Panc1 (cell line): Measurements from ENCODE around the gene HSF5. TPM values are rescaled to one million over a fixed set of nuclear protein-coding genes. Genes with fewer than 3 reads are reported as not detected.
"Not testable (repeated sequence)": the region's sequence is repeated elsewhere in the genome, so short reads cannot be mapped to it uniquely, and the experiment has no call there.

Source experiments
- ATAC-seq: fragments of 200-7000 bp; cut with Tn5 transposase; 2 replicates; pipeline ENCODE4 v1.9.1; 2020; ENCODE audit warnings: mild to moderate bottlenecking, moderate library complexity
- BruUV-seq: library from RNA; stranded (reverse); fragments of 400-500 nt; replicated peaks from 2 replicates; lab custom pipeline; 2021; lab: Mats Ljungman, UMichigan
- CTCF ChIA-PET: fragments of 300-600 bp; sonication (Branson Sonifier 250); formaldehyde crosslinking; loops from one replicate; lab custom pipeline; 2022; ENCODE audit warnings: antibody characterized with exemption; lab: Charles Lee
- POLR2A ChIA-PET: fragments of 300-600 bp; sonication (Branson Sonifier 250); formaldehyde crosslinking; loops from one replicate; lab custom pipeline; 2022; ENCODE audit warnings: antibody characterized with exemption; lab: Charles Lee
- DNase-seq: peaks from one replicate; pipeline ENCODE4 v3.0.0-alpha.2; 2010; ENCODE audit warnings: low read depth, low spot score
- H3K27ac ChIP-seq: 2 replicates; pipeline ENCODE4 v1.5.1; 2011; ENCODE audit warnings: mild to moderate bottlenecking, low read length, inconsistent platforms
- H3K27me3 ChIP-seq: fragments of 200-500 bp; sonication (Bioruptor generic); 2 replicates; pipeline ENCODE4 v1.6.0; 2014; ENCODE audit warnings: low read length, inconsistent platforms; ENCODE audit not compliant: control insufficient read depth, insufficient read depth
- H3K36me3 ChIP-seq: fragments of 200-500 bp; sonication (Bioruptor generic); 2 replicates; pipeline ENCODE4 v1.5.1; 2014; ENCODE audit warnings: inconsistent platforms, mild to moderate bottlenecking, low read length, moderate library complexity; ENCODE audit not compliant: control insufficient read depth, insufficient read depth
- H3K4me1 ChIP-seq: 2 replicates; pipeline ENCODE4 v1.5.1; 2011; ENCODE audit warnings: inconsistent platforms, mild to moderate bottlenecking, low read length, moderate library complexity; ENCODE audit not compliant: control insufficient read depth, insufficient read depth
- H3K4me3 ChIP-seq, 2 experiments: 2 replicates each; pipeline ENCODE4 v1.5.1; 2011 to 2012; ENCODE audit warnings: low read depth in 2 of 2, low read length in 2 of 2, mild to moderate bottlenecking in 2 of 2, inconsistent platforms in 1 of 2, moderate library complexity in 1 of 2
- H3K9me3 ChIP-seq: fragments of 200-500 bp; sonication (Bioruptor generic); 2 replicates; pipeline ENCODE4 v1.5.1; 2014; ENCODE audit warnings: low read depth, mild to moderate bottlenecking, inconsistent platforms, low read length, moderate library complexity; ENCODE audit not compliant: control insufficient read depth, insufficient read depth
- POLR2AphosphoS5 ChIP-seq: IDR thresholded peaks from 2 replicates; pipeline ENCODE4 v1.6.1; 2012; ENCODE audit warnings: mild to moderate bottlenecking, low read depth, low read length, moderate library complexity
- REST ChIP-seq, 2 experiments: IDR thresholded peaks; 2 replicates each; pipeline ENCODE4 v1.6.1; 2011 to 2012; ENCODE audit warnings: low read depth in 2 of 2, control low read depth in 1 of 2, low read length in 1 of 2, mild to moderate bottlenecking in 1 of 2, moderate library complexity in 1 of 2; ENCODE audit not compliant: insufficient read depth in 1 of 2
- SIN3A ChIP-seq: IDR thresholded peaks from 2 replicates; pipeline ENCODE4 v1.6.1; 2012; ENCODE audit warnings: low read depth, mild to moderate bottlenecking, low read length, moderate library complexity, borderline replicate concordance; ENCODE audit not compliant: insufficient read depth
- TCF7L2 ChIP-seq: IDR thresholded peaks from 2 replicates; pipeline ENCODE4 v1.6.1; 2011; ENCODE audit warnings: mild to moderate bottlenecking, low read depth, low read length, inconsistent platforms
- in situ Hi-C: cut with HindIII; loops from 2 replicates; pipeline ENCODE4 v1.10.0; 2016; ENCODE audit warnings: low sequenced_read_pairs, low pct_unique_long_range_greater_than_20kb
- intact Hi-C: fragments of 100-400 bp; cut with micrococcal nuclease; formaldehyde crosslinking; loops from one replicate; pipeline ENCODE4 v1.10.0; 2022; ENCODE audit not compliant: unreplicated experiment
- total RNA-seq: library from RNA; stranded (reverse); gene quantifications from one replicate; pipeline ENCODE4 v1.2.1, GENCODE V29; 2021; ENCODE audit not compliant: unreplicated experiment
- TF ChIP-seq, protein P1 (sequence below): fragments of 450-650 bp; IDR thresholded peaks from 2 replicates; pipeline ENCODE4 v1.5.1; 2017; ENCODE audit warnings: mild to moderate bottlenecking

The HSF5 gene
- total RNA-seq, 1 experiment from 2014 or later: not detected

- CTCF ChIA-PET: no interaction called here
- intact Hi-C loops (no loop called here), in situ Hi-C loops (no loop called here)
- DNase-seq: no peak
- Histone ChIP-seq H3K9me3 (no peaks in the 10 kb centered on the region), H3K36me3 (peaks cover 5% of the 10 kb centered on the region; the same call in 1 of the 2 replicates), H3K27ac (no peak overlapping the region), H3K27me3 (no peaks in the 10 kb centered on the region), H3K4me3 (no peak overlapping the region), H3K4me1 (no peaks in the 10 kb centered on the region)
- BruUV-seq: no TSS peak
- TF ChIP-seq POLR2AphosphoS5 (no peak), TCF7L2 (no peak), SIN3A (no peak), REST (IDR thresholded peaks at IDR 0.05; ENCODE audit: insufficient read depth in 1 of 2, low read depth in 2 of 2, low read length in 1 of 2) (no peak)
- TF ChIP-seq, protein P1, sequence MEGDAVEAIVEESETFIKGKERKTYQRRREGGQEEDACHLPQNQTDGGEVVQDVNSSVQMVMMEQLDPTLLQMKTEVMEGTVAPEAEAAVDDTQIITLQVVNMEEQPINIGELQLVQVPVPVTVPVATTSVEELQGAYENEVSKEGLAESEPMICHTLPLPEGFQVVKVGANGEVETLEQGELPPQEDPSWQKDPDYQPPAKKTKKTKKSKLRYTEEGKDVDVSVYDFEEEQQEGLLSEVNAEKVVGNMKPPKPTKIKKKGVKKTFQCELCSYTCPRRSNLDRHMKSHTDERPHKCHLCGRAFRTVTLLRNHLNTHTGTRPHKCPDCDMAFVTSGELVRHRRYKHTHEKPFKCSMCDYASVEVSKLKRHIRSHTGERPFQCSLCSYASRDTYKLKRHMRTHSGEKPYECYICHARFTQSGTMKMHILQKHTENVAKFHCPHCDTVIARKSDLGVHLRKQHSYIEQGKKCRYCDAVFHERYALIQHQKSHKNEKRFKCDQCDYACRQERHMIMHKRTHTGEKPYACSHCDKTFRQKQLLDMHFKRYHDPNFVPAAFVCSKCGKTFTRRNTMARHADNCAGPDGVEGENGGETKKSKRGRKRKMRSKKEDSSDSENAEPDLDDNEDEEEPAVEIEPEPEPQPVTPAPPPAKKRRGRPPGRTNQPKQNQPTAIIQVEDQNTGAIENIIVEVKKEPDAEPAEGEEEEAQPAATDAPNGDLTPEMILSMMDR: no peak
- POLR2A ChIA-PET: no interaction called here
- no peak for ATAC-seq
These were observed 251 bp upstream of the HSF5 start for GRCh38 chr17:58488428-58488890.

DNA sequence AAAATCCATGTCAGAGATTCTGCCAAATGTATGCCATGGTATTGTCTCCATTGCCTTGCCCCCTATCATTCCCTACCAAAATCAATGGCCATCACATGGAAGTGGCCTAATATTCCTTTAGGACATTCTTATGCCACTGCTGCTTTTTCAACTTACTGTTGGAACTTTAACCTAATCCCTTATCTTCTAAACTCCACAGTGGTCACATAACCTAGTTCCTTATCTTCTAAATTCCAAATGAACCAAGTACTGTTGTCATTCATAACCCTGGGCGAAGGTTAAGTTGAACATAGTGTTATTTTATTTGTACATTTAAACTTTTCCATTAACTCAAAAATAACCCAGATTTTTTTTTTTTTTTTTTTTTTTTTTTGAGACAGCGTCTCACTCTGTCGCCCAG lies 3.6 kb downstream of the HSF5 start:
- no TSS peak for BruUV-seq
- POLR2A ChIA-PET: no interaction called here
- no peaks in the 10 kb centered on the region for H3K4me1 ChIP-seq
- H3K27me3 ChIP-seq: no peaks in the 10 kb centered on the region
- H3K36me3 ChIP-seq: no peaks in the 10 kb centered on the region
- CTCF ChIA-PET: no interaction called here
- no peak for DNase-seq
- H3K27ac ChIP-seq: no peak overlapping the region
- H3K9me3 ChIP-seq: no peaks in the 10 kb centered on the region
- TF ChIP-seq REST (IDR thresholded peaks at IDR 0.05; ENCODE audit: insufficient read depth in 1 of 2, low read depth in 2 of 2, low read length in 1 of 2) (no peak), TCF7L2 (no peak), SIN3A (no peak), POLR2AphosphoS5 (no peak)
- TF ChIP-seq, protein P1: no peak
- intact Hi-C loops: no loop called here
- H3K4me3 ChIP-seq: no peak overlapping the region
- in situ Hi-C loops: no loop called here
- no peak for ATAC-seq

GRCh38 chr17:58481798-58482197 lies 6.4 kb downstream of the HSF5 start:
- BruUV-seq, in situ Hi-C loops, POLR2A ChIA-PET, H3K4me3 ChIP-seq, H3K27me3 ChIP-seq, H3K36me3 ChIP-seq, intact Hi-C loops, H3K4me1 ChIP-seq, CTCF ChIA-PET, H3K27ac ChIP-seq, DNase-seq, H3K9me3 ChIP-seq, ATAC-seq: not testable (repeated sequence)
